K562 (cell line): ENCODE data around the gene TTC28. TPM values are rescaled to one million over a fixed set of nuclear protein-coding genes. Genes with fewer than 3 reads are reported as not detected.
A peak's percentile ranks its signal among the peaks of the same experiment; 100 is the strongest.

Source experiments
- ATAC-seq: fragments of 200-7000 bp; cut with Tn5 transposase; 3 replicates; pipeline ENCODE4 v1.9.1; 2020; ENCODE audit warnings: moderate library complexity
- BruUV-seq: library from RNA; stranded (reverse); fragments of 400-500 nt; replicated peaks from 2 replicates; lab custom pipeline; 2021; lab: Mats Ljungman, UMichigan
- CTCF ChIA-PET: fragments of 300-600 bp; formaldehyde crosslinking; extraction: SDS; loops from one replicate; lab custom pipeline; 2021; ENCODE audit warnings: low intra/inter-chr PET ratio; lab: Yijun Ruan, JAX
- POLR2A ChIA-PET: fragments of 300-600, 350-650 bp; sonication (Branson Sonifier 250); formaldehyde crosslinking; extraction: SDS; loops from one replicate; lab custom pipeline; 2021; ENCODE audit warnings: antibody characterized with exemption, inconsistent platforms; lab: Yijun Ruan, JAX
- DNase-seq, 4 experiments: peaks; one replicate each; pipeline versions ENCODE4 v3.0.0 to v3.0.0-alpha.2; 2011 to 2018; ENCODE audit warnings: low spot score in 3 of 4, mixed read lengths in 3 of 4; ENCODE audit errors: extremely low read depth in 1 of 4
- FAIRE-seq: peaks from 2 replicates; lab custom pipeline; 2011; peaks lifted over from hg19 to GRCh38; lab: Jason Lieb, UNC
- H2AFZ ChIP-seq: 2 replicates; pipeline ENCODE4 v1.6.0; 2011; ENCODE audit warnings: low read depth, low read length, control low read depth, inconsistent platforms
- H3K27ac ChIP-seq: fragments of 200-600 bp; 3 replicates; pipeline ENCODE4 v1.8.0; 2011; ENCODE audit warnings: low read depth, mild to moderate bottlenecking, control low read depth, inconsistent platforms, low read length, moderate library complexity, mixed read lengths; ENCODE audit errors: extremely low read depth
- H3K27me3 ChIP-seq, 2 experiments: fragments of 300-600 bp in 1 of 2; 2 replicates in 1 of 2; 3 replicates in 1 of 2; pipeline versions ENCODE4 v1.6.0 to v1.8.0; 2011; ENCODE audit warnings: inconsistent platforms in 2 of 2, low read length in 2 of 2, mild to moderate bottlenecking in 1 of 2, mixed read lengths in 1 of 2, moderate library complexity in 1 of 2; ENCODE audit not compliant: control insufficient read depth in 2 of 2, insufficient read depth in 2 of 2
- H3K36me3 ChIP-seq: fragments of 300-600 bp; 3 replicates; pipeline ENCODE4 v1.8.0; 2011; ENCODE audit warnings: mild to moderate bottlenecking, low read length, inconsistent platforms; ENCODE audit not compliant: control insufficient read depth, insufficient read depth
- H3K4me1 ChIP-seq, 2 experiments: fragments of 200-600 bp in 1 of 2; replicated peaks in 1 of 2; 2 replicates in 1 of 2; 3 replicates in 1 of 2; pipeline versions ENCODE4 v1.5.1 to v1.8.0; 2011; ENCODE audit warnings: inconsistent platforms in 2 of 2, low read length in 2 of 2, mild to moderate bottlenecking in 1 of 2, mixed read lengths in 1 of 2, moderate library complexity in 1 of 2; ENCODE audit not compliant: control insufficient read depth in 2 of 2, insufficient read depth in 2 of 2
- H3K4me2 ChIP-seq: 2 replicates; pipeline ENCODE4 v1.6.1; 2011; ENCODE audit warnings: low read length, control low read depth, inconsistent platforms, mixed read lengths; ENCODE audit not compliant: insufficient read depth
- H3K4me3 ChIP-seq: fragments of 200-600 bp; sonication (generic), shearing (Covaris generic); 2 replicates; pipeline ENCODE4 v1.5.1; 2016; ENCODE audit warnings: control low read depth, inconsistent platforms
- H3K79me2 ChIP-seq: fragments of 200-600 bp; 3 replicates; pipeline ENCODE4 v1.8.0; 2011; ENCODE audit warnings: low read length, inconsistent platforms; ENCODE audit not compliant: control insufficient read depth, insufficient read depth
- H3K9ac ChIP-seq, 2 experiments: 2 replicates each; pipeline versions ENCODE4 v1.6.0 to v1.6.1; 2011; ENCODE audit warnings: low read depth in 2 of 2, low read length in 2 of 2, control low read depth in 1 of 2, inconsistent platforms in 1 of 2, mild to moderate bottlenecking in 1 of 2, mixed read lengths in 1 of 2; ENCODE audit not compliant: insufficient read depth in 1 of 2
- H3K9me1 ChIP-seq: one replicate; pipeline ENCODE4 v1.6.0; 2011; ENCODE audit warnings: inconsistent platforms, mild to moderate bottlenecking, low read length, moderate library complexity; ENCODE audit not compliant: control insufficient read depth, insufficient read depth
- H3K9me3 ChIP-seq: replicated peaks from 2 replicates; pipeline ENCODE4 v1.5.1; 2011; ENCODE audit warnings: low read depth, low read length, inconsistent platforms; ENCODE audit not compliant: control insufficient read depth, insufficient read depth
- H4K20me1 ChIP-seq: replicated peaks from 2 replicates; pipeline ENCODE4 v1.6.1; 2011; ENCODE audit warnings: low read length, inconsistent platforms, mixed read lengths; ENCODE audit not compliant: control insufficient read depth, insufficient read depth
- ARID1B ChIP-seq: fragments of 450-650 bp; IDR thresholded peaks from 2 replicates; pipeline ENCODE4 v1.6.1; 2016; ENCODE audit warnings: antibody characterized with exemption, mild to moderate bottlenecking, inconsistent platforms
- HDAC1 ChIP-seq, 2 experiments: fragments of 450-650 bp; IDR thresholded peaks; 2 replicates each; pipeline ENCODE4 v1.6.1; 2016 to 2017; ENCODE audit warnings: inconsistent platforms in 1 of 2, mild to moderate bottlenecking in 1 of 2, moderate library complexity in 1 of 2
- HDAC3 ChIP-seq: fragments of 450-650 bp; IDR thresholded peaks from 2 replicates; pipeline ENCODE4 v1.6.1; 2018; ENCODE audit warnings: borderline replicate concordance, mild to moderate bottlenecking, moderate library complexity; ENCODE audit not compliant: partially characterized antibody
- HEY1 ChIP-seq: fragments of 250-450 bp; sonication (Bioruptor Pico); IDR thresholded peaks from 2 replicates; pipeline ENCODE4 v1.5.0; 2020; ENCODE audit warnings: mild to moderate bottlenecking, moderate library complexity, borderline replicate concordance
- NFATC3 ChIP-seq: fragments of 450-650 bp; IDR thresholded peaks from 2 replicates; pipeline ENCODE4 v1.6.1; 2017; ENCODE audit warnings: mild to moderate bottlenecking
- PCBP2 ChIP-seq: fragments of 200-400 bp; formaldehyde crosslinking; IDR thresholded peaks from 2 replicates; pipeline ENCODE4 v1.6.1; 2018; ENCODE audit warnings: low read length, low read depth, mild to moderate bottlenecking, moderate library complexity; ENCODE audit not compliant: poor library complexity, severe bottlenecking
- WGBS: fragments of 100-300 bp; shearing (Covaris generic); methylation state at CpG from one replicate; pipeline ENCODE4 v1.1.6; 2016; ENCODE audit warnings: low coverage, mixed read lengths; ENCODE audit not compliant: insufficient coverage; ENCODE audit errors: missing lambda C conversion rate; 5-methylcytosine and 5-hydroxymethylcytosine counted together
- in situ Hi-C: fragments of 300-500 bp; cut with MboI; formaldehyde crosslinking; loops from 4 replicates; pipeline ENCODE4 v1.15.0; 2018; ENCODE audit warnings: inconsistent platforms, mixed read lengths
- intact Hi-C: fragments of 100-400 bp; cut with micrococcal nuclease; formaldehyde crosslinking; loops from 2 replicates; pipeline ENCODE4 v1.14.2; 2022
- polyA plus RNA-seq, 8 experiments: library from polyadenylated mRNA; depleted of rRNA in 4 of 8; stranded (reverse) in 5 of 8; unstranded in 3 of 8; fragments of >200 nt; fragmentation: Nextera tagmentation in 2 of 8; fragmentation: Illumina TruSeq in 1 of 8; extraction: Ambion mirVana in 2 of 8; extraction: Trizol in 1 of 8; gene quantifications; 2 replicates each; pipeline versions ENCODE4 v1.2.1 to v1.2.3, GENCODE V29; 2011 to 2014; ENCODE audit warnings: inconsistent platforms in 1 of 8, missing spikeins in 1 of 8
- total RNA-seq, 7 experiments: library from RNA; depleted of rRNA in 6 of 7; stranded (reverse); fragments of >200 nt in 6 of 7; fragmentation: Illumina TruSeq in 2 of 7; extraction: Trizol in 2 of 7; gene quantifications; 2 replicates each; pipeline versions ENCODE4 v1.2.1 to v1.2.3, GENCODE V29; 2011 to 2021; ENCODE audit warnings: low replicate concordance in 1 of 7
- TF ChIP-seq, protein P1 (sequence below): fragments of 250-450 bp; sonication (Bioruptor Pico); IDR thresholded peaks from 2 replicates; pipeline ENCODE4 v1.4.0; 2020

TTC28 gene
- total and polyA plus RNA-seq, 9 of the 15 experiments (the other 6 are each of a cell fraction or from before 2014, with no cell fraction given) = 0.22 to 10.7 (median 3.1) TPM

DNA sequence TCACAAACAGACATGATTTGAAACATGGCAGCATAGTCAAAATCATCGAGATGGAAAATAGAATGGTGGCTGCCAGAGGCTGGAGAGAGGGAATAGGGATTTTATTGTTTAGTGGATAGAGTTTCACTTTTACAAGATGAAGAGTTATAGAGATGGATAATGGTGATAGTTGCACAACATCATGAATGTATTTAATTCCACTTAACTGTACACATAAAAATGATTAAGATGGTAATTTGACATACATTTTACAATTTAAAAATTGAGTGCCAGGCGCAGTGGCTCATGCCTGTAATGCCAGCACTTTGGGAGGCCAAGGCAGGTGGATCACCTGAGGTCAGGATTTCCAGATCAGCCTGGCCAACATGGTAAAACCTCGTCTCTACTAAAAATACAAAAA is 21.2 kb downstream of the TTC28 start (continued):
- TF ChIP-seq PCBP2 = no peak
- TF ChIP-seq HDAC1 (IDR thresholded peaks at IDR 0.05) = no peak
- no peak for TF ChIP-seq HDAC3
- TF ChIP-seq HEY1 = no peak

DNA sequence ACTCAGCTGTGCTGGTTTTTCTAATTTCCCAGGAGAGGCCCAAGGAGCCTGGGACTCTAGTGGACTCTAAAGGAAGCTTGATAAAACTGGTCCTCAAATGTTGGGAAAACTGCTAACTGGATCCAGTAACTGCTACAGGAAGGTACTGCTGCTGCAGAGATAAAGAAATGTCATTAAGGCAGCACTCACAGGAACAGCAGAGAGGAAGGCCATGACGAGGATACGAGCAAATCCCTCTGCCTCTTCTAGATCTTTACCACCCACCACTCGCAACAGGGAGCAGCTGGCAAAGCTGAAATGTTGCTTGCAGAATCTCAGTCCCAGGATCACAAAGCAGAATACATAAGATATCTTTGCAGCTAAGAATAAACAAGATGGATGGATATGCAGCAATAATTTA is 23.5 kb downstream of the TTC28 start:
- Histone ChIP-seq H3K27ac (peak overlapping the region; percentile 62), H3K9ac (peak overlapping the region in 1 of 2 experiments; percentile 39; a peak in 2 of 4 replicates), H3K79me2 (peaks cover 8% of the 10 kb centered on the region; the same call in 1 of the 3 replicates), H3K4me2 (peak overlapping the region; percentile 52), H3K9me1 (no peaks in the 10 kb centered on the region), H3K27me3 (no peaks in the 10 kb centered on the region), H2AFZ (peak overlapping the region; percentile 54), H3K9me3 (no peaks in the 10 kb centered on the region), H3K4me1 (peaks cover 9% of the 10 kb centered on the region in 2 experiments; a peak in 4 of 5 replicates), H4K20me1 (no peaks in the 10 kb centered on the region), H3K36me3 (no peaks in the 10 kb centered on the region), H3K4me3 (no peak overlapping the region)
- peak in 2 of 4 experiments; percentile 19 to 46 for DNase-seq
- TF ChIP-seq, protein P1, sequence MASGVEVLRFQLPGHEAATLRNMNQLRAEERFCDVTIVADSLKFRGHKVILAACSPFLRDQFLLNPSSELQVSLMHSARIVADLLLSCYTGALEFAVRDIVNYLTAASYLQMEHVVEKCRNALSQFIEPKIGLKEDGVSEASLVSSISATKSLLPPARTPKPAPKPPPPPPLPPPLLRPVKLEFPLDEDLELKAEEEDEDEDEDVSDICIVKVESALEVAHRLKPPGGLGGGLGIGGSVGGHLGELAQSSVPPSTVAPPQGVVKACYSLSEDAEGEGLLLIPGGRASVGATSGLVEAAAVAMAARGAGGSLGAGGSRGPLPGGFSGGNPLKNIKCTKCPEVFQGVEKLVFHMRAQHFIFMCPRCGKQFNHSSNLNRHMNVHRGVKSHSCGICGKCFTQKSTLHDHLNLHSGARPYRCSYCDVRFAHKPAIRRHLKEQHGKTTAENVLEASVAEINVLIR (CRISPR knock-in tag) = no peak
- 0 out of 2 replicates have a peak, but pooled peaks have one; percentile 11 for TF ChIP-seq ARID1B
- TF ChIP-seq NFATC3 = no peak
- intact Hi-C loops = no loop called here
- ChIA-PET POLR2A (interaction anchor here (0.6 kb wide), 1 partner anchor 261 kb away, joined by 3 read pairs; no protein-coding TSS in a partner anchor), CTCF (no interaction called here)
- WGBS = 3% methylated on average over 3 of the region's 3 CpGs
- peak; percentile 66 for FAIRE-seq
- in situ Hi-C loops = no loop called here
- ATAC-seq = peak; percentile 77
- no TSS peak for BruUV-seq
